HL-60 (cell line): ENCODE data around the gene CYRIA.

Source experiments
- DNase-seq, 2 experiments: peaks; one replicate each; pipeline ENCODE4 v3.0.0-alpha.2; 2010 to 2020; ENCODE audit warnings: low read depth in 1 of 2, low spot score in 1 of 2
- H3K27ac ChIP-seq: fragments of 250-450 bp; sonication (Bioruptor Pico); replicated peaks from 2 replicates; pipeline ENCODE4 v1.5.1; 2020; ENCODE audit warnings: mild to moderate bottlenecking, moderate library complexity
- H3K27me3 ChIP-seq: fragments of 250-450 bp; sonication (Bioruptor Pico); 2 replicates; pipeline ENCODE4 v1.5.1; 2021; ENCODE audit warnings: mild to moderate bottlenecking, moderate library complexity; ENCODE audit not compliant: insufficient read depth, poor library complexity, severe bottlenecking
- H3K4me3 ChIP-seq: replicated peaks from 2 replicates; pipeline ENCODE4 v1.5.1; 2011; ENCODE audit warnings: mild to moderate bottlenecking, control low read depth, low read length; ENCODE audit not compliant: insufficient read depth
- GABPA ChIP-seq: IDR thresholded peaks from 2 replicates; pipeline ENCODE4 v1.6.1; 2012; ENCODE audit warnings: low read depth
- POLR2AphosphoS5 ChIP-seq: IDR thresholded peaks from 2 replicates; pipeline ENCODE4 v1.6.1; 2012; ENCODE audit warnings: low read depth
- REST ChIP-seq: IDR thresholded peaks from 2 replicates; pipeline ENCODE4 v1.6.1; 2012; ENCODE audit warnings: low read depth; ENCODE audit not compliant: insufficient replicate concordance
- SPI1 ChIP-seq: IDR thresholded peaks from 2 replicates; pipeline ENCODE4 v1.6.1; 2012; ENCODE audit warnings: low read depth, mild to moderate bottlenecking, borderline replicate concordance
- TF ChIP-seq, protein P1 (sequence below): IDR thresholded peaks from one replicate; pipeline ENCODE4 v1.5.1; 2011; ENCODE audit warnings: low read length, control low read depth, inconsistent platforms; ENCODE audit not compliant: insufficient read depth

CYRIA gene

DNA sequence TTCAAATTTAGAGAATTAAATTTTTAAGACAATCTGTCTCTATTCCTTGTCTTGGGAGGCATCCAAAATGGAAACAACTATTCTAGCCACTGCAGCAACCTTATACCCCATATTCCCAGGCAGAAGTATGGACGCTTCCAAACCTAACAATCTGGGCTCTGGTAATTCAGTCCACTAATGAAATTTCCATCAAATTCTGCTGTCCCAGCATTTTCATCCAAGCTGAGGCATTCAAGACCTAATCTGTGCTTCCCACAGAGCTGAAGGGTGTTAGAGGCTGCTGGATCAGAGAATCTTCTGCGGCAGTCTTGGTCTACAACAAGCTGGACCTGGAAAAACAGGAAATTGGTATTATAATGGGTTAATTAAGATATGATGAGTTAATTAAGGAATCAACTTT is 42.5 kb upstream of the CYRIA start:
- Histone ChIP-seq H3K27ac (no peak overlapping the region), H3K4me3 (no peak overlapping the region), H3K27me3 (no peaks in the 10 kb centered on the region)
- no peak for TF ChIP-seq POLR2AphosphoS5
- no peak for TF ChIP-seq GABPA
- TF ChIP-seq, protein P1, sequence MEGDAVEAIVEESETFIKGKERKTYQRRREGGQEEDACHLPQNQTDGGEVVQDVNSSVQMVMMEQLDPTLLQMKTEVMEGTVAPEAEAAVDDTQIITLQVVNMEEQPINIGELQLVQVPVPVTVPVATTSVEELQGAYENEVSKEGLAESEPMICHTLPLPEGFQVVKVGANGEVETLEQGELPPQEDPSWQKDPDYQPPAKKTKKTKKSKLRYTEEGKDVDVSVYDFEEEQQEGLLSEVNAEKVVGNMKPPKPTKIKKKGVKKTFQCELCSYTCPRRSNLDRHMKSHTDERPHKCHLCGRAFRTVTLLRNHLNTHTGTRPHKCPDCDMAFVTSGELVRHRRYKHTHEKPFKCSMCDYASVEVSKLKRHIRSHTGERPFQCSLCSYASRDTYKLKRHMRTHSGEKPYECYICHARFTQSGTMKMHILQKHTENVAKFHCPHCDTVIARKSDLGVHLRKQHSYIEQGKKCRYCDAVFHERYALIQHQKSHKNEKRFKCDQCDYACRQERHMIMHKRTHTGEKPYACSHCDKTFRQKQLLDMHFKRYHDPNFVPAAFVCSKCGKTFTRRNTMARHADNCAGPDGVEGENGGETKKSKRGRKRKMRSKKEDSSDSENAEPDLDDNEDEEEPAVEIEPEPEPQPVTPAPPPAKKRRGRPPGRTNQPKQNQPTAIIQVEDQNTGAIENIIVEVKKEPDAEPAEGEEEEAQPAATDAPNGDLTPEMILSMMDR = no peak
- TF ChIP-seq REST = no peak
- TF ChIP-seq SPI1 = no peak
- no peak for DNase-seq

- TF ChIP-seq POLR2AphosphoS5 = no peak
- TF ChIP-seq GABPA = no peak
- no peak for TF ChIP-seq REST
- no peak for TF ChIP-seq SPI1
- TF ChIP-seq, protein P1 = no peak
- no peak for DNase-seq
- H3K27ac ChIP-seq = no peak overlapping the region
- no peaks in the 10 kb centered on the region for H3K27me3 ChIP-seq
- H3K4me3 ChIP-seq = no peak overlapping the region
These were observed 41.5 kb upstream of the CYRIA start for GRCh38 chr2:16707014-16707623.

DNA sequence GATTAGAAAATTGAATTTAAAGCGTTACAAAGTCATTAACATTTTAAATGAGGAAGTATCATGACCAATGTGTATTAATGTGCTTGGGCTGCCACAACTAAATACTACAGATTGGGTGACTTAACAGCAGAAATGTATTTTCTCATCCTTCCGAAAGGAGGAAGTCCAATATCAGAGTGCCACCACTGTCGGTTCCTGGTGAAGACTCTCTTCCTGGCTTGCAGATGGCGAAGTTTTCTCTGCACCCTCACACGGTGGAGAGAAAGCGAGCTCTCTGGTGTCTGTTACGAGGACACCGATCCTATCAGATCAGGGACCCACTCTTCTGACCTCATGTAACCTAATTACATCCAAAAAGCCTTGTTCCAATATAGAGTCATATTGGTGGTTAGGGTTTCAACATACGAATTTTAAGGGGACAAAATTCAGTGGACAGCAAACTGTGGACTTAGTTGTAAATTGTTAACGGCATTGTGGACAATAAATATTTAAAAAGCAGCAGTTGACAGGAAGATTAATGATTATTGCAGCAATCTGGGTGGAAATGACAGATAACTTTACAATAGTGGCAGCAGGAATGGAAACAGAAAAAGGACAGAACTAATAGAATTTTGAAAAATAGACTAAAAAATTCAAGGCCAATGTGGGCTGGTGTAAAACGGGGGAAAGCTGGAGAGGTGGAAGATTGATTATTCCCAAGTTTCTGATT is 35.1 kb upstream of the CYRIA start:
- H3K4me3 ChIP-seq = no peak overlapping the region
- H3K27me3 ChIP-seq = no peaks in the 10 kb centered on the region
- DNase-seq = peak; percentile 14 to 66
- H3K27ac ChIP-seq = peak overlapping the region; percentile 38
- TF ChIP-seq REST (no peak), POLR2AphosphoS5 (no peak), SPI1 (peak; percentile 87), GABPA (no peak)
- TF ChIP-seq, protein P1 = no peak
